GM19328 (cell line): ENCODE measurements around the gene PTGES3.
"Not testable (repeated sequence)": the region's sequence is repeated elsewhere in the genome, so short reads cannot be mapped to it uniquely, and the experiment has no call there.

Experiments used
- ATAC-seq: cut with Tn5 transposase; IDR thresholded peaks from one replicate; pipeline ENCODE4 v1.9.1; 2021; ENCODE audit warnings: mild to moderate bottlenecking, moderate library complexity; ENCODE audit not compliant: unreplicated experiment

PTGES3 gene

DNA sequence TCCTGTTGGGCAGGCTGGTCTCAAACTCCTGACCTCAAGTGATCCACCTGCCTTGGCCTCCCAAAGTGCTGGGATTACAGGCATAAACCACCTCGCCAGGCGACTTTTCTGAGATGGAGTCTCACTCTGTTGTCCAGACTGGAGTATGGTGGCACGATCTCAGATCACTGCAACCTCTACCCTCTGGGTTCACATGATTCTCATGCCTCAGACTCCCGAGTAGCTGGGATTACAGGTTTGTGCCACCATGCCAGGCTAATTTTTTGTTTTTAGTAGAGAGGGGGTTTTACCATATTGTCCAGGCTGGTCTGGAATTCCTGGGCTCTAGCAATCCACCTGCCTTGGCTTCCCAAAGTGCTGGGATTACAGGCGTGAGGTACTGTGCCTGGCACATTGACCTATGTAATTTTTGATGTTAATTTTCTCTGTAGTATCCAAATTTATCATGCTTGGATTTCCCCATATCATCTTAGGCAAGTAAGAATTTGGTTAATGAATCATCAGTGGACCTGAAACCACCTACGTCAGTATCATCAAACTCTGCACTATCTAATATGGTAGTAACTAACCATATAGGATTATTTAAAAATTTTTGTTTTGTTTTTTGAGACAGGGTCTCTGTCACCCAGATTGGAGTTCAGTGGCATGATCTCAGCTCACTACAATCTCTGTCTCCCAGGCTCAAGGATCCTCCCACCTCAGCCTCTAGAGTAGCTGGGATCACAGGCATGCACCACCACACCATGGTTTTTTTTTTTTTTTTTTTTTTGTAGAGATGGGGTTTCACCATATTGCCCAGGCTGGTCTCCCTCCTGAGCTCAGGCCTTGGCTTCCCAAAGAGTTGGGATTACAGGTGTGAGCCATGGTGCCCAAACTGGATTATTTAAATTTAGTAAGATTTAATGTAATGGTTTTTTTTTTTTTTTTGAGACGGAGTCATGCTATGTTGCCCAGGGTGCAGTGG is 30.4 kb downstream of the PTGES3 start:
- ATAC-seq = no peak

- ATAC-seq = not testable (repeated sequence)
Measured at GRCh38 chr12:56653781-56654180, 34.3 kb downstream of the PTGES3 start.

DNA sequence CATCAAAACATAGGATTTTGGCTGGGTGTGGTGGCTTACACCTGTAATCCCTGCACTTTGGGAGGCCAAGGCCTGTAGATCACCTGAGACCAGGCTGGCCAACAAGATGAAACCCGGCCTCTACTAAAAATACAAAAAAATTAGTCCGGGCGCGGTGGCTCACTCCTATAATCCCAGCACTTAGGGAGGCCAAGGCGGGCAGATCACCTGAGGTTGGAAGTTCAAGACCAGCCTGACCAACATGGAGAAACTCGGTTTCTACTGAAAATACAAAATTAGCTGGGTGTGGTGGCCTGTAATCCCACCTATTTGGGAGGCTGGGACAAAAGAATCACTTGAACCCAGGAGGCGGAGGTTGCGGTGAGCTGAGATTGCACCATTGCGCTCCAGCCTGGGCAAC is 40.1 kb downstream of the PTGES3 start:
- not testable (repeated sequence) for ATAC-seq

GRCh38 chr12:56645717-56646446 is 42.2 kb downstream of the PTGES3 start, which contains the start of gene ATP5F1B:
Gene ATP5F1B, minus strand, starts transcription at chr12:56645984. Its CDS starts 21 bp downstream, at chr12:56645963.
- ATAC-seq = peak; percentile 99

GRCh38 chr12:56645201-56645716 is 42.8 kb downstream of the PTGES3 start:
- ATAC-seq = no peak

GRCh38 chr12:56644654-56645053 is 43.4 kb downstream of the PTGES3 start:
- no peak for ATAC-seq

DNA sequence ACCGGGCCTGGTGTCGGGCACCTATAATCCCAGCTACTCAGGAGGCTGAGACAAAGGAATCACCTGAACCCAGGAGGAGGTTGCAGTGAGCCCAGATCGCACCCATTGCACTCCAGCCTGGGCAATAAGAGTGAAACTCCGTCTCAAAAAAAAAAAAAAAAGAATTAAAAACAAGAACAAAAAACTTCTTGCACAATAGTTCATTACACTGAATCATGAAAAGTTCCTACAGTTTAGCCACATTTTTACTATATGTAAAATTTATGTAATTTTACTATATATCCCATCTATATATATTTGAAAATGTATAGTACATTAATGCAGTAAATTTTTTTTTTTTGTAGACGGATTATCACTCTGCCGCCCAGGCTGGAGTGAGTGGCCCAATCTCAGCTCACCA is 46.9 kb downstream of the PTGES3 start:
- no peak for ATAC-seq

- ATAC-seq = no peak
Measured at GRCh38 chr12:56637621-56638020, 50.5 kb downstream of the PTGES3 start.

- ATAC-seq = peak; percentile 40
Measured at GRCh38 chr12:56636675-56637540, 51.2 kb downstream of the PTGES3 start.

- peak; percentile 50 for ATAC-seq
Measured at GRCh38 chr12:56635806-56636674, 52.0 kb downstream of the PTGES3 start.

- ATAC-seq = no peak
Measured at GRCh38 chr12:56634837-56635791, 53.0 kb downstream of the PTGES3 start.

DNA sequence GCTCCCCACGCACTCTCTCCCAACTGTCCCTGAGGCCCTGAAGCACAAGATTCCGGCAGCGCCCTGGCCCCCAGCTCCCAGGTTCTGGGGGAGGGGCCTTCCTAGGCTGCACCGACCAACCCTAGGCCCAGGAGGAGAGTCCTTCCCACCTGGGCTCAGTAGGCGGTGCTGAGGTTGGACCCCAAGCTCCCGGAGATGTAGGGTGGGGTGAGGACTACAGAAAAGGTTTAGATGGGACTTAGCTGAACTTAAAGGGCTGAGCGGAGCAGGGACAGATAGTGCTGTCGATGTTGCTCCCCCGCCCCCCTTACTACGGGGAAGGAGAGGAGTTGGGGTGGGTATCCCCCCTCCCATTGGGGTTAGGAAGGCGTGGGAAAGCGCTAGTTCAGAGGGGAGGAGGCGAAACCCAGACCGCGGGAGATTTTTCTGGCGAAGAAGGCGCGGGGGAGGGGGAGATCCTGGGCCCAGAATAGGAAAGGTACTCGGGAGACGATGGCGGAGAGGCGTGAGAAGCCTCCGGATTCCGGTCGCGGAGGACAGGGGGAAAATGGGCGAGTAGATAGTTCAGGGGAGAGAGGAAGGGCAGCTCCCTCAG is 53.7 kb downstream of the PTGES3 start:
- ATAC-seq = no peak

DNA sequence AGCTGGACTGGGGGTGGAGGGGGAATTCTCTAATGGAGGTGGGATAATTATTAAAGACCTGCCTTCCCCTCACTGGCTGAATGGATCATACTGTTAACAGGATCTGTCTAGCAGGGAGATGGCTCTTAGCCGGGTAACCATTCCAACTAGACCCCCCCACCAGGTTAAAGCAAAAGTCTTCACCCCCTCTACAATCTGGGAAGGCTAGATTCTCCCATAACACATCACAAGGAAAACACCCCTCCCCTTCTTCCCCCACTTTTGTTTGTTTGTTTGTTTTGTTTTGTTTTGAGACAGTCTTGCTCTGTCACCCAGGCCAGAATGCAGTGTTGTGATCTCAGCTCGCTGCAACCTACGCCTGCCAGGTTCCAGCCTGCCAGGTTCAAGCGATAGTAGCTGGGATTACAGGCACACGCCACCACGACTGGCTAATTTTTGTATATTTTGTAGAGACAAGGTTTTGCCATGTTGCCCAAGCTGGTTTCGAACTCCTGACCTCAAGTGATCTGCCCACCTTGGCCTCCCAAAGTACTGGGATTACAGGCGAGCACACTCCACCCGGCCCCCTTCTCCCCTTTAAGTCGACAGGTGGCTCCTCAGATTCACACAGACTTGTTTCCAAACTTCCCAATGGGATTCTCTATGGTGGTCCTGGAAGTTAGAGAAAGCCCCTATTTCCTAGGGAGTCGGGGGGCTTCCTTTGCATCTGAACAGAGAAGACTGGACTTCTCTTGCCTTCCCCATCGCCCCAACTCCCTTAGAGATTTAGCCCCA is 54.4 kb downstream of the PTGES3 start:
- ATAC-seq = no peak

DNA sequence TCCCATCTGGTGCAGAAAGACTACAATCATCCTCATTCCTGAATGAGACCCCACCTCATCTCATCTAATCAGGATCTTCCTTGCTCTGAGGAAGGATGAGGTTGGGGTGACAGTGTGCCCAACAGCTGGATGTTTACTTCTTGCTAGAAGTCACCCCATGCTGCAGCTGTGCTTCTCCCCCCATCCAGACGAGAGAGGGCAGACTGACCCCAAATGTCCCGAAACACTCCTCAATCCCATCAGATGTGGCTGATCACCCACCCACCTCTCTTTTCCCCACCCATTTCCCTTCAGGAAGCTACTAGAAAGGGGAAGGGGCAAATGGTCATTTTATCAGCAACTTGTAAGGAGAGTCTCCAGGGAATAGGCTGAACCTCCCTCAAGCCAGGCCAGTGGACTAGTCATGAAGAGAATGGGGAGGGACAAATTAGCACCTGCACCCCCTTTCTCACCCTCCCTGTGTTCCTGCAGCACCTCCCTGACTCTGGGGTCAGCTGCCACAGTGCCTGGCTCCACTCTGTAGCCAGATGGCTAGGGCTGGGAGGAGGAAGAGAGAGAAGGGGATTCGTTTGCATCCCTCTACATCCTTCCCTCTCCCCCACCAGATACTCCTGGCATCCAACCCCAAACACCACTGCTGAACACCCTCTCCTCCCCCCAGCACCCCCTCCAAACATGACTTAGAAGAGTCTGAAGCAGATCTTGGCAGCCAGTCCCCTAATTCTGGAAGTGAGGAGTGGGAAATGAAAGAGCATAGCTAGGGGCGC is 55.2 kb downstream of the PTGES3 start:
- ATAC-seq = no peak

DNA sequence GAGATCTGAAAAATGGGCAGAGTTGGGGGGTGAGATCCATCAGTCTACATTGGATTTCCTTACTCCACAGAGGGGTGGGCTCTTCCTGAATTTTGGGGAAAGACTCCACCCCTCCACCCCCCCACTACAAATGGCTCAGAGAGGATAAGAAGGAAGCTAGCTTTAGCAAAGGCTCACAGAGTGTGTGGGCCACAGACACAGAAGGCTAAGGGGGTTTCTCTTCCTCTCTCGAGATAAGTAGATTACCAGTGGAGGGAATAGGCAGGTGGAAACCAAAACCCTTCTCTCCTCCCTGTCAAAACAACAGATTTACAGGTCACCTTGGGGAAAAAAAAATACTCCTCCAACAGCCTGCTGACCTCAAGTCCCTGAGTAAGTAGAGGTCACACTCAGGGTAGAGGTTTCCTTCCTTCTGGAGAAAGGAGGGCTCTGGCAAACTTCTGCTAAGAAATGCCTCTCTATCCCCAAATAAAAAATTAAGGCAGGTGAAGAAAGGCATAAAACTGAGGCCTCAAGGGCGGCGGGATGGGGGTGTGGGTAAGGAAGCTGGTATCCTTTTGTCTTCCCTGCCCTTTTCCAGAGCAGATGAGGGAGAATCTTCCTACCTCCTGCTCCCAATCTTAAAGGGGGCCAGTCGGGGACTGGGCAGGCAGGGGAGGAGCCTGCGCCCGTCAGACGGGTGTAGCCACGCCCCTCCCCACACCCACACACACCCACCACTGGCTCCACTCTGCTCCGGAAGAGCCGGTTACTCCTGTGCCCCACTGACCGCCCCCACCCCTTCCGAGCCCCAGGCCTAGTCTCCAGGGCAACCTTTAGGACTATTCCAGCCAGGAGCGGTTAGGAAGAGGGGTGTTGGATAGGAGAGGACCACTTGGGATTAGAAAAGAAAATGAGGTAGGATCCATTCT is 56.0 kb downstream of the PTGES3 start:
- ATAC-seq = no peak
